Peyer's patch (tissue), 4 donors: ENCODE results near the gene TANGO2. TPM values are rescaled to one million over a fixed set of nuclear protein-coding genes. Genes with fewer than 3 reads are reported as not detected.
A peak's percentile ranks its signal among the peaks of the same experiment; 100 is the strongest.

Experiments
- DNase-seq, 3 donors: peaks; one replicate each; pipeline ENCODE4 v3.0.0-alpha.2; 2017 to 2019
- H3K27ac ChIP-seq, 4 donors: fragments of 200-600 bp; sonication (generic); one replicate each; pipeline ENCODE4 v1.5.1; 2016 to 2019
- H3K27me3 ChIP-seq, 2 donors: fragments of 200-600 bp; sonication (generic); one replicate each; pipeline ENCODE4 v1.5.1; 2019
- H3K36me3 ChIP-seq, 3 donors: fragments of 200-600 bp; sonication (generic); one replicate each; pipeline ENCODE4 v1.5.1; 2016 to 2019
- H3K4me1 ChIP-seq, 4 donors: fragments of 200-600 bp; sonication (generic); one replicate each; pipeline ENCODE4 v1.5.1; 2016 to 2019
- H3K4me3 ChIP-seq, 4 donors: fragments of 200-600 bp; sonication (generic); 1 replicate in 3 of 4; 2 replicates in 1 of 4; pipeline ENCODE4 v1.5.1; 2016 to 2019; ENCODE audit warnings: mild to moderate bottlenecking in 1 of 4
- H3K9me3 ChIP-seq, 4 donors: fragments of 200-600 bp; sonication (generic); one replicate each; pipeline ENCODE4 v1.5.1; 2016 to 2019; ENCODE audit warnings: mild to moderate bottlenecking in 1 of 4
- POLR2A ChIP-seq, 2 donors: fragments of 450-650 bp; IDR thresholded peaks; one replicate each; pipeline ENCODE4 v1.5.1; 2017; ENCODE audit warnings: antibody characterized with exemption in 2 of 2, mild to moderate bottlenecking in 2 of 2, moderate library complexity in 2 of 2
- total RNA-seq, 4 donors: library from RNA; depleted of rRNA; stranded (reverse); fragments of >200 nt; gene quantifications; one replicate each; pipeline ENCODE4 v1.1.0, GENCODE V29; 2016
- TF ChIP-seq, protein P1 (sequence below), 6 experiments: fragments of 450-650 bp in 4 of 6; fragments of 200-600 bp in 2 of 6; sonication (generic) in 1 of 6; IDR thresholded peaks; one replicate each; pipeline ENCODE4 v1.5.1; 2017 to 2019; ENCODE audit warnings: antibody characterized with exemption in 6 of 6, mild to moderate bottlenecking in 3 of 6, moderate library complexity in 1 of 6

The TANGO2 gene
- total RNA-seq, 4 donors from 2014 or later: 27.2 to 45.4 (median 41.0) TPM

DNA sequence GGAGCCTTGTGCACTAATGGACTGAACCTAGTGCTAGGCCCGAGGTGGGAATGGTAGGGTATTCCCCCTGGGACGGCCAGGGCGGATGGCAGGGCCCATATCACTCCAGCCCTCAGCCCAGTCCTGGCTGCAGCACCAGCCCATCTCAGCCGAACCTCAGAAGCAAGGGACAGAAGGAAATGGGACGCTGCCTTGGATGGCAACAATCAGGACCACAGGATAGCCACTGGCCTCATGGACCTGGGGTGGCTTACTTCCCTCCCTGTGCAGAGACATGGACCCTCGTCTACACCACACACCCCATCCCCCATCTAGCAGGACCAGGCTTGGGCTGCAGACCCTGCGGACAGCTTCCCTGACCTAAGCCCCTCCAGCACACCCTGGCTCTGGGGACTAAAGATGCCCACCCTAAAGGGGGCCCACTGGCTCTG lies 28.4 kb upstream of the TANGO2 start:
- no peak overlapping the region for H3K4me3 ChIP-seq
- H3K4me1 ChIP-seq: no peaks in the 10 kb centered on the region
- H3K36me3 ChIP-seq: no peaks in the 10 kb centered on the region
- DNase-seq: no peak
- no peaks in the 10 kb centered on the region for H3K27me3 ChIP-seq
- no peak overlapping the region for H3K27ac ChIP-seq
- H3K9me3 ChIP-seq: no peaks in the 10 kb centered on the region
- TF ChIP-seq, protein P1, sequence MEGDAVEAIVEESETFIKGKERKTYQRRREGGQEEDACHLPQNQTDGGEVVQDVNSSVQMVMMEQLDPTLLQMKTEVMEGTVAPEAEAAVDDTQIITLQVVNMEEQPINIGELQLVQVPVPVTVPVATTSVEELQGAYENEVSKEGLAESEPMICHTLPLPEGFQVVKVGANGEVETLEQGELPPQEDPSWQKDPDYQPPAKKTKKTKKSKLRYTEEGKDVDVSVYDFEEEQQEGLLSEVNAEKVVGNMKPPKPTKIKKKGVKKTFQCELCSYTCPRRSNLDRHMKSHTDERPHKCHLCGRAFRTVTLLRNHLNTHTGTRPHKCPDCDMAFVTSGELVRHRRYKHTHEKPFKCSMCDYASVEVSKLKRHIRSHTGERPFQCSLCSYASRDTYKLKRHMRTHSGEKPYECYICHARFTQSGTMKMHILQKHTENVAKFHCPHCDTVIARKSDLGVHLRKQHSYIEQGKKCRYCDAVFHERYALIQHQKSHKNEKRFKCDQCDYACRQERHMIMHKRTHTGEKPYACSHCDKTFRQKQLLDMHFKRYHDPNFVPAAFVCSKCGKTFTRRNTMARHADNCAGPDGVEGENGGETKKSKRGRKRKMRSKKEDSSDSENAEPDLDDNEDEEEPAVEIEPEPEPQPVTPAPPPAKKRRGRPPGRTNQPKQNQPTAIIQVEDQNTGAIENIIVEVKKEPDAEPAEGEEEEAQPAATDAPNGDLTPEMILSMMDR (IDR thresholded peaks at IDR 0.05): no peak
- TF ChIP-seq POLR2A (IDR thresholded peaks at IDR 0.05): no peak

DNA sequence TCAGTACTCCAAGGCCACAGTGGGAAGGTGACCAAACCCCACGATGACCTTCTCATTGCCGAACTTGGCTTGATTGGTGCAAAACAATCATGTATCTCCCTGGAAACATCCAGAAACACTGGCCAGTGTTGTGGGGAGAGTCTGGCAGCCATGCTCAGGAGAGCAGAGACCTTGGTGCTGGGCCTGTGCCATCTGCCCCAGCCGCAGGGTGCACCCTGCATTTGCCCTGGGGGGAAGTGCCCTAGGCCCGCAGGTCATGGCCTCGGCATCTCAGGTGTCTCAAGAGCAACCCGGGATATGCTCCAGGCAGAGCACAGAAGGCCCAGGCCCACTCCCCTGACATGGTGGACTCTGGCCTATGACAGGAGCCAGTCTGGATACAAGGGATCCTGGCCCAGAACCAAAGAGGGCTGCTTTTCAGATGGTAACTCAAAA lies 28.0 kb upstream of the TANGO2 start:
- Histone ChIP-seq H3K9me3 (no peaks in the 10 kb centered on the region), H3K36me3 (no peaks in the 10 kb centered on the region), H3K27me3 (no peaks in the 10 kb centered on the region), H3K27ac (no peak overlapping the region), H3K4me3 (no peak overlapping the region), H3K4me1 (no peaks in the 10 kb centered on the region)
- no peak for DNase-seq
- TF ChIP-seq, protein P1 (IDR thresholded peaks at IDR 0.05): no peak
- TF ChIP-seq POLR2A (IDR thresholded peaks at IDR 0.05): no peak

DNA sequence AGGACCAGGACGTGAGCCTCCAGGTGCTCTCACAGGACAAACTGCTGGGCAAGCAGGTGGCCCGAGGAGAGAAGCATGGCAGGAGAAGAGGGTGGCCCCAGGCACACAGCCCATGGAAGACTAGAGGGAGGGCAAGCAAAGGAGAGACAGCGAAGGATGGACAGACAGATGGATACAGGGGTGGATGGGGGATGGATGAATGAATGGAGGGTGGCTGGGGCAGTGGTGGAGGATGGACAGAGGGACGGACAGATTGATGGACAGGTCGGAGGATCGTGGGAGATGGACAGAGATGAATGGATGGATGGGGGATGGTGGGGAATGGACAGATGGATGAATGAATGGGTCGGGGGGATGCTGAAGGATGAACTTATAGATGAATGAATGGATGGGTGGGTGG lies 27.0 kb upstream of the TANGO2 start:
- H3K27ac ChIP-seq: no peak overlapping the region
- H3K9me3 ChIP-seq: no peaks in the 10 kb centered on the region
- H3K27me3 ChIP-seq: no peaks in the 10 kb centered on the region
- H3K4me1 ChIP-seq: no peaks in the 10 kb centered on the region
- no peak overlapping the region for H3K4me3 ChIP-seq
- H3K36me3 ChIP-seq: no peaks in the 10 kb centered on the region
- DNase-seq: no peak
- TF ChIP-seq POLR2A (IDR thresholded peaks at IDR 0.05): no peak
- TF ChIP-seq, protein P1 (IDR thresholded peaks at IDR 0.05): no peak

DNA sequence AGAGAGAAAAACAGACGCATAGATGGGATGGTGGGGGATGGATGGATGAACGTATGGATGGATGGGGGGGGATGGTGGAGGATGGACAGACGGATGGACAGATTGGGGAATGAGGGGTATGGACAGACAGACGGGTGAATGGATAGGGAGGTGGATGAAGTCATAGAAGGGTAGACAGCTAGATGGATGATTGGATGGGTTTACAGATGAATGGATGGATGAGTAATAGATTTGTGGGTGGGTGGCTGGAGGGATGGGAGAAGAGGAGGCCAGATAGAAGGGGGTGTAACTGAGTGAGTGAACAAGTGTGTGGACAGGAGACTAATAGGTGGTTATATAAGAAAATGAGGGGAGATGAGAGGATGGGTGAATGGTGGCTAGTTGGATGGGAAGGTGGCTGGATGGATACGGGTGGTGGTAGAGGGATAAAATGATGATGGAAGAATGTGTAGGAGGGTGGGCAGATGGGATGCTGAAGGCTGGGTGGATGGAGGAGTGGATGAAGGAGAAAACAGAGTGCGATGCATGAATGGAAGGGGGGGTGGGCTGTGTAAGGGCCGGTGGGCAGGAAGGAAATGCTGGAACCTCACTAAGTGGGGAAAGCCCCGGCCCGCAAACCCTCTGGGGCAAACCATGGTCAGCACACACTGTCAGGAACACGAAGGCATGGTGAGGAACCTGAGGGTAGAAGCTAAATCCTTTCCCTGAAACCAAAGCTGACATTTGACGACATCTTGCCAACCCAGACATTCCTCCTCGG lies 25.9 kb upstream of the TANGO2 start:
- H3K9me3 ChIP-seq: no peaks in the 10 kb centered on the region
- H3K27ac ChIP-seq: no peak overlapping the region
- H3K27me3 ChIP-seq: no peaks in the 10 kb centered on the region
- H3K36me3 ChIP-seq: no peaks in the 10 kb centered on the region
- no peak for DNase-seq
- TF ChIP-seq, protein P1 (IDR thresholded peaks at IDR 0.05): no peak
- TF ChIP-seq POLR2A (IDR thresholded peaks at IDR 0.05): no peak
- H3K4me3 ChIP-seq: no peak overlapping the region
- no peaks in the 10 kb centered on the region for H3K4me1 ChIP-seq

DNA sequence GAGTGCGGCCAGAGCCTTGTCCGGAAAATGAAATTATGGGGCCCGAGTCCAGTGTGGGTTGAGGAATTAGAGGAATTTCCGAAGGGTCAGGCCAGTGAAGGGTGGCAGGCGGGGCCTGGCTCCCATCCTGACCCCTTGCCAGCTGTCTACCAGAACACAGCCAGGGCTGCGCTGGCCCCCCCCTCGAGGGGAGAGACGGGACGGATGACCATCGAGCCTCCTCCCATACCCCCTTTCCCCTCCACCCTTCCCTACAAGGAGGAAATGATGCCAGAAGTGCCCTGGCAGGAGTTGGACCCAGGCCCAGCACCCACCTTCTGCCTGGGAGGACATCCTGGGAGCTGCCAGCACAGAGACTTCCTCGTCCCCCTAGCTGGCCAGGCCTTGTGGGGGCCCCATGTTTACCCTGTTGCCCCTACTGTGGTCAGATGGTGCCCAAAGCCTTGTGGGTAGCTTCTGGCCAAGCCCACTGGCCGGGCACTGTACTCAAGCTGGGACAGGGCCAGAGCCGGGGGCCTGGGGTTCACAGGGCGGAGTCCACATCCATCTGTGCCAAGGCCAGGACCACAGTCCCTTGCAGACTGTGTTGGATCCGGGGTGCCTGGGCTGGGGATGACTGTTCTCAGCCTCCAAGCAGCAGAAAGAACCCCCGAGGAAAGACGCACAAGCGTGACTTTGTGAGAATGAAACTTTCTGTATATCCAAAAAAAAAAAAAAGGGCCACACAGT lies 25.1 kb upstream of the TANGO2 start:
- Histone ChIP-seq H3K4me1 (no peaks in the 10 kb centered on the region), H3K36me3 (no peaks in the 10 kb centered on the region), H3K4me3 (no peak overlapping the region), H3K27ac (peak overlapping the region in 1 of 4 donors; percentile 25), H3K9me3 (no peaks in the 10 kb centered on the region), H3K27me3 (no peaks in the 10 kb centered on the region)
- no peak for DNase-seq
- TF ChIP-seq, protein P1 (IDR thresholded peaks at IDR 0.05): no peak
- TF ChIP-seq POLR2A (IDR thresholded peaks at IDR 0.05): no peak
